ENCODE results near the gene LPAR6.
A peak's percentile ranks its signal among the peaks of the same experiment; 100 is the strongest.

The LPAR6 gene

DNA sequence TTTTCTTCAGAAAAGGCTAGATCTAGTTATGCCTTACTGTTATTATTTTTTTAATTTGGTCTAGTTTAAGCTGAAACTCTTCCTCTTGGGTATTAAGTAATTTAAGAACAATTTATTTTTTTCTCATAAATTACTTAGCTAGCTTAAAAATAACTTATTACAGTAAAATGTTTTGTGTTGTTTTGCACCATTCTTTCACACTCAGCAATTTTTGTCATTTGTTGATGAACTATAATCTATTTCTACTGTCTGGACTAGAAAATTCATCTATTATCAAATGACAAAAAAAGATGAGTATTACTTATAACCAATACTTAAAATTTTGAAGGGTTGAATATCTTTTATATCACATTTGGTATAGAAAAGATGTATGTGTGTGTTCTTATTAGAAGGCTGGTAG is 1.6 kb upstream of the LPAR6 start:
- no peak for DNase-seq

DNA sequence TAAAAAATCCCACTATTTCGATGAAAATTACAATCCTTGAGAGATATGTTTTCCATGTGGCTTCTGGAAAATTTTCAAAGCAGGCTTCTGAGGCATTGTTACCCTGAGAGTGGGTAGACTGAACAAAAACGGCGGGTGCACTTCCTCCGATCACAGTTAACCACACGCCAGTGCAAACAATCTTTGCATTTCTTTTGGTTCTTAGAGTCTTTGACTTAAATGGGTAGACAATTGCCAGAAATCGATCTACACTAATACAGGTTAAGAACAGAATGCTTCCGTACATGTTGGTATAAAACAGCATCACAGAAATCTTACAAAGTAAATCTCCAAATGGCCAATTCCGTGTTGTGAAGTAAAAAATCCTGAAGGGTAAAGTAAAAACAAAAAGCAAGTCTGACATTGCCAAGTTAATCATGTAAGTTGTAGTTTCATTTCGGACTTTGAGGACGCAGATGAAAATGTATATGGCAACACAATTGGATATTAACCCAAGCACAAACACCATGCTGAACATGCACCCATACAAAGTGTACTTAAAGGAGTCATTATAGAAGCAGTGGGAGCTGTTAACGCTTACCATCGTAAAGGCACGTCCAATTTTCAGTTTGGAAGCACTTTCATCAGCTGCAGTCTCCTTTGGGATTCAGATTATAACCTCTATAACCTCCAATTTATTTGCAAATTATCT is 927 bp downstream of the LPAR6 start:
- DNase-seq = no peak

DNA sequence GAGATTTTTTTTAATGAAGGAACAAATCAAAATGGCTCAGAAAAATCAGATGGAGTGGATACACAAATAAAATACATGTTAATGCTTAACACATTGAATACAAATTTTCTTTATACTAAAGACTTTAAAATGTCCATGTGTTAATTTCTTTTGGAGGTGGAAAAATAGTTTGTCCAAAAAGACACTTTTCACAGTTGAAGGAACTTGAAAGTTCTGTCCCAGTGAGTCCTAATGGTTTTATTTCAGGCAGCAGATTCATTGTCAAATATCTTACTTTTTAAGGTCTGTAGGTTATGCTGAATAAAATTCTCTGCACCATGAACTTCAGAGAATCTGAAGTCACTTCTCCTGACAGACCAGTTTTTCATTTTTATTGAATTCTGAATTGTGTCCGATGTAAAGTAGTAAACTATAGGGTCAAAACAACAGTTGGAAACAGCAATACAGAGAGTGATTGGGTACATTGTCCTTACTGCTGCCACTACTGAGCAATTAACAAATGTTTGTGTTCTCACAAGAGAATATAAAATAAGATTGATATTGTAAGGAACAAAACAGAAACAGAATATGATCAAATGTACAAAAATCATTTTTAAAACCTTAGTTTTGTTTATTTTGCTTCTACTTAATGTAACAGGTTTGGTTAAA is 1.6 kb downstream of the LPAR6 start:
- DNase-seq = no peak

DNA sequence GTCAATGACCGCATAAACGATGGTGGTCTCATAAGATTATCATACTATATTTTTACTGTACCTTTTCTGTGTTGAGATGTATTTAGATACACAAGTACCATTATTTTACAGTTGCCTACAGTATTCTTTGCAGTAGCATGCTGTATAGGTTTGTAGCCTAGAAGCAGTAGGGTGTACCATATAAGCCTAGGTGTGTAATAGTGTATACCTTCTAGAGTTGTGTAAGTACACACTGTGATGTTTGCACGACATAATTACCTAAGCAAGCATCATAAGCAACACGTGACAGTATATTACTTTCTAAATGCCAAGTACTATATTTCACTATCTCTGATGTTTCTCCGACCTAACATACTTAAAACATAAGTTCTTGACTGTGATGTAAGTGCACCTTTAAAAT is 2.7 kb downstream of the LPAR6 start:
- DNase-seq = no peak

DNA sequence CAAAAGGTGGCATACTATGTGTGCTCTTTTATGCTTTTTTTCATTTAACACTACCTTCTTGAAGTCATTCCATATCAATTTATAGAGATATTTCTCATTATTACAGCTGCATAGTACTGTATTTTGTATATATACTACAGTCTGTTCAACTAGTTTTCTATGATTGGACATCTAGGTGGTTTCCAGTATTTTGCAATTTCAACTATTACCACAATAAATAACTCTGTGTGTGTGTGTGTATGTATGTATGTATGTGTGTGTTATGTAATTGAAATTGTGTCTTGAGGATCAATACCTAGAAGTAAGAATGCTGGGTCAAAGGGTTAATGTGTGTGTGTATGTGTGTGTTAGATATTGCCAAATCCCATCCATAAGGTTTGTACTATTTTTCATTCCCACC is 7.0 kb downstream of the LPAR6 start:
- no peak for DNase-seq

DNA sequence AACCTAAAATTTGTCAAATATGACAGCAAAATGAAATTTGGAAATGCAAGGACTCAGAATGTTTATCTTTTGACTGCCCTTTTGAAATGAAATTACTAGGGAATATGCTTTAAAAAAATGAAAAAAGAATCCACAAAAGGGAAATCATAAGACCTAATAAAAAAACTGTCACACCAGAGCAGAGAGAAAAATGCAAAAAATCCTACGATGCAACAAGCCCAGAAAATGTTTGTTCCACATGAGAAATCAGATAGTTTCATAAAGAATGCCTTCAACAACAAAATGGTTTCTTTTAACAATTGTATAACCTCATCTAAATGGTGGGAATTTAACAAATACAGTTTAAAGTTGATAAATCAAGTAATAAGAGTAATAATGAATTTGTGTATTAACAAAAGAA is 8.0 kb downstream of the LPAR6 start:
- no peak for DNase-seq

DNA sequence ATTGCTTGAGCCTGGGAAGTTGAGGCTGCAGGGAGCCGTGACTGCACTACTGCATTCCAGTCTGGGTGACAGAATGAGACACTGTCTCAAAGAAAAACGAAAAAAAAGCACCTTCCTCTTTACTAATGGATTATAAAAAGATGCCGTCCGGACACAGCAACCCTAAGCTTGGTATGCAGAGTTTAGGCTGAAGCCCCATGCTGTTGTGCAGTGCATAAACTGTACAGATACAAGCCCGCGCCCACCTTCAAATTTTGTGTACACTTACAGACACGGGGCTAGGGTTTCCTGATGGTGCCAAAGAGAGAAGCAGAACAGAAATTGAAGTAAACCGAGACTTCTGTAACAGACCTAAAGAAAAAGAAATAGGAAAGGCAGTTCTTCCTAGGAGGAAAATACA is 9.0 kb downstream of the LPAR6 start:
- no peak for DNase-seq

DNA sequence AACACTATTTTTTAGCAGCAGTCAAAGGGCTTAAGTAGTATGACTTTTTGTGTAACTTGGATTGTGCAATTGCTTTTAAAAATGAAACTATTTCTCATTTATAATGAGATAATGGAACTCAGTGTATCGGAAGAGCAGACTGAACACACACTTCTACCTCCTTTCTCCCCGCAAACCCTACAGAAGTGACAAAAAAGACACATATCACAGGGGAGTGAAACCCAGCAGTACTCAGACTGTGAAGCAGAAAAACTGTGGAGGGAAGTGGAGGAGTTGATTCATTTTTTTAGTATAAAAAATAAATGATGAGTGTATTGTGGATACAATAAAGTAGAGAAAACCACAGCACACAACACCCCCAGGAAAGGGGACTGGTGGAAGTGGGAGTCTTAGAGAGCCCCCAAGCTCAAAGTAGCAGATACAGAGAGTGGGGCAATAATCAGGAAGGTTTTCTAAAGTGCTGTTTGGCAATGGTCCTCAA is 9.7 kb downstream of the LPAR6 start:
- DNase-seq = no peak

DNA sequence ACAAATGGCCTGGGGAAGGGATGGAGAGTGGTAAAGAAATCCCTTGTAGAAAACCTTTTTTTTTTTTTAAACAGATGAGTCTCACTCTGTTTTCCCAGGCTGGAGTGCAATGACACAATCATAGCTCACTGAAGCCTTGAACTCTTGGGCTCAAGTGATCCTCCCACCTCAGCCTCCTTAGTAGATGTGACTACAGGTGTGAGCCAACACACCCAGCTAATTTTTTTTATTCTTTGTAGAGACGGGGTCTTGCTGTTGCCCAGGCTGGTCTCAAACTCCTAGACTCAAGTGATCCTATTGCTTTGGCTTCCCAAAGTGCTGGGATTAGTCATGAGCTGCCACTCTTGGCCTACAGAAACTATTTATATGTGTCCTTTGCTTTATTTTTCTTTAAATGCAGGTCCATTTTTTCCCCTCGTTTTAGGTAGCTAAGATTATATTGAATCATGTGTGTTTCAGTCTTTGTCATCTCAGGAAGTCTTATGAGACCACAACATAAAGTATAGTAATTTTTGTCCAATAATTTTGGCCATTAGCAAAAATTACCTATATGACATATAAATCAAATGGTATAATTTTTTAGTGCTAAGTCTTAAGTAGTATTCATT is 10.5 kb downstream of the LPAR6 start:
- DNase-seq = no peak

DNA sequence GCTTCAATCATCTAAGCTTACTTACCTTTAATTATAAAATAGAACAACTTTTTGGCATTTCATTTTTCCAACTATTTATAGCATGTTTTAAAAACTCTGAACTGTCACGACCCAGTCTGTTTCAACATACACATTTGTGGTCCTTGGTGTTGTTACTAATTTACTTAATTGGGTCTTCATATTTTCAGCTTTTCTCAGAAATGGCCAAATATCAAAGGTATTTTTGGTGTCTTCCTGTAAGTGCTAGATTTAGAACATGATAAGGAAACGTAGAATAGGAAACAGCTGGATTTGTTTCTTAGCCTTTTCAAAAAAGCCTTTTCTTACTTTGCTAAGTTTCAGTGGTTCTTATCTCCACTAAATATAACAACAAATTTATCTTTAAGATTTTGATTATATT is 11.4 kb downstream of the LPAR6 start:
- DNase-seq = peak; percentile 81

DNA sequence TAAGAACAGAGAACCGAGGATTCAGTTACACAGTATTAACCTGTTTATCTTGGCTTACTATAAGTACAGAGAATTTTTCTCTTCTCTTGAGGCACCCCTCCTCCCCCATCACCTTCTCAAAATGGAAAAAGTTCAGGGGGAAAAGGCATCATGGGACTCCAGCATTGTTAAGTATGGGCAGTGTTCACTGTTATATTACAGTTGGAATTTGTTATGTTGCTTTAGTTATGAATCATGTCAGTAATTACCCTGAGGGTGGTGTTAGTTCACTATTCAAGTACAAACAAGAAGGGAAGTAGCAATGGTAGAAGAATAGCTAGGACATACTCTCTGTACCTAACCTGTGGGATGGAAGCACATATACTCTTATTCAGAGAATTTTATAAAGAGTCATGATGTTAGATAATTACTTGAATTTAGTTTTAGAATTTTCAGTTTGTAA is 12.0 kb downstream of the LPAR6 start:
- DNase-seq = peak; percentile 45

DNA sequence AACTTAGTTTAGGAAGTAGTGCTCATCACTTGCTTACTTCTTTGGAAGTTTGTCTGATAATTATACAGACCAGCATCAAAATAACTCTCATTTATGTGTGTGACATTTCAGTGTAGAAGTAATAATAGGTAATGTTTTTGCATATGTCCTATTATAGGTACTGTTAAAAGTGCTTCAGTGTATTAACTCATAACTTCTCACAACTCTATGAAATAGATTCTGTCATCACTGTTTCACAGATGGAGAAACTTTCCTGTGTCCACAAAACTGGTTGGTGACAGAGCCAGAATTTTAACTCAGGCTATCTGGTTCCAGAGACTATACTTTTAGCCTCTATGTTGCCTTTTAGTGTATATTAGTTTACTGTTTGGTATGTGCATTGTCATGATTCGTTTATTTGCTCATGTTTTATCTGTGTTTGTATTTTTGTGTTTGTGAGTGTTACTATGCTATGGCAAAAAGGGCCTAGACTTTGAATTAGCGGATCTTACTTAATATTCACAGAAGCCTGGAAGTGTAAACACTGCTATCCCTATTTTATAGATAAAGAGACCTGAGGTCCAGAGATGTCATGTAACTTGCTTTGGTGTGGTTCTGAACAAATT is 12.7 kb downstream of the LPAR6 start:
- DNase-seq = no peak

DNA sequence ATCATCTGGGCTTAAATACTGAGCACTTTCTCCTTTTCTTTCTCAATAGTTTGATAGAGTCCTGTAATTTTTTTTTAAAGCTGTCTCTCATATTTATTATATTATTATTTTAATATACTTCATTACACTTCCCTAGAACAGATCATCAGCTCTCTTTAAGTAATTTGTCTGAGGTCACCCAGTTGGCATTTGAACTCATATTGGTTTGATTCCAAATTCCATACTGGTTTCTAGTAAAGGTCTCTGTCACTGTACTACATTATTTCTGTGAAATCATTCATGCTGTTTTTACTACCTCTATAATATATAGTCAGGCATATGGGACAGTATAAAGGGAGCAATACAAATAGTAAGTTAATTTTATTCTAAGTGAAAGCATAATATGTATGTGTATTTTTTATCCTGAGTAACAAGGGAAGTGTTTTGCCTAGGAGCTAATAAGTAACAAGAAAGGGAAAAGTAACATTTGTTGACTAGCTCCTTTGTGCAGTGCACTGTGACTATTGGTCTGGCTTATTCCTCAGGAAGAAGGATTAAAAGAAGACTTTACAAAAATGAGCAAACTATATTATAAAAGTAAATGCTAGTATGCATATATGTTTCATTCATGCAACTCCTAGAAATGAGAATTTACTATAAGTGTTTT is 14.3 kb downstream of the LPAR6 start:
- no peak for DNase-seq

DNA sequence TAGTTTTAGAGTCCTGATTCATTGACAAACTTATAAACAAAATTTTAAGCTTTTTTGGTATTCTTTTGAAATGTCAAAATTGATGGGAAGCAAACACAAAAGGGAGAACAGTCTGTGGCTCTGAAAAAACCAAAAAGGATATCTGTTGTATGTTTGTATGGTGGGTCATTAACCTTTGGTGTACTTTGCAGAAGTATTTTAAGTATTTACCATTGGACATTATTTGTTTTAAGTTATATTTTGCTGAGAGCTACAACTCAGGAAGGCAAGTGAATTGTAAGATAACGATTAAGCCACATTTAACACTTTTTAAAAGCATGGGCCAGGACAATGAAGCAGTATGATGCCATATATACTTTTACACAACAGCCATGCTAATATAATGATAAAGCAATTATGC is 15.2 kb downstream of the LPAR6 start:
- DNase-seq = no peak

DNA sequence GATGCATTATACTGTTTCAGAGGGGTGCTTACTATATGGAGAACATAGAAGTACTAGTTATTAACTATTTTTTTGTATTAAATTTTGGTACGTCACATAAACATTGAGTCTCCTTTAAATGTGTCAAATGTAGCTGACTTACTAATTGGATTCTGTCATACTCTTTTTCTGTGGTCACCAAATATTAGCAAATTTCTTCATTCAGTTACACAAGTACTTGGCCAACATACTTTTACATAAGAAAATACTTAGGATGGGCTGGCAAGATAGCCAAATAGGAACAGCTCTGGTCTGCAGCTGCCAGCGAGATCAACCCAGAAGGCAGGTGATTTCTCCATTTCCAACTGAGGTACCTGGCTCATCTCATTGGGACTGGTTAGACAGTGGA is 19.2 kb downstream of the LPAR6 start:
- no peak for DNase-seq

DNA sequence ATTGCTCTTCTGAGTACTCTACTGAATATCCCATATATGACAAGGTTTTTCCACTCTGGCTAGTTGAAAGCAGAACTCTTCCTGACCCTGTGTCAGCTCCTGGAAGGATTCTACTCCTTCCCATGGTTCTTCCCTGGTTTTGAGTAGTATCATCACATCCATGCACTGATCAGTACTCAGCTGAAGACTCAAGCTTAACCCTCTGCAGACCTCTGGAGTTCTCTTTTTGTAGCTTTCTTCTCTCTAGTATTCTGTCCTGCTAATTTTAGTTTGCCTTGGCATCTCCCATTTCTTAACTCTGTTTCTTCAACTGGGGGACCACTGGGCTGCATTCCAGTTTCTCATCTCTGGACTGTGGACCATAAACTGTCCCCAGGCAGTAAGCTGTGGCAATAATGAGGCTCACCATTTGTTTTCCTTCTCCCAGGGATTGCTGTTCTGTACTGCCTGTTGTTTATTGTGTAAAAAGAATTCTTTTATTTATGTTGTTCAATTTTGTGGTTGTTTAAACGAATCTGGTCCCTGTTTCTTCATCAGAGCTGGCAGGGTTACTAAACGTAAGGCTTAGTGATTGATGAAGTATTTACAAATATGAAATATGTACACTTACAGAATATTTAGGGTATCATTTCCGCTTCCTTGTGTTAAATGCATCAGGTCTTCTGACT is 19.7 kb downstream of the LPAR6 start:
- DNase-seq = no peak

DNA sequence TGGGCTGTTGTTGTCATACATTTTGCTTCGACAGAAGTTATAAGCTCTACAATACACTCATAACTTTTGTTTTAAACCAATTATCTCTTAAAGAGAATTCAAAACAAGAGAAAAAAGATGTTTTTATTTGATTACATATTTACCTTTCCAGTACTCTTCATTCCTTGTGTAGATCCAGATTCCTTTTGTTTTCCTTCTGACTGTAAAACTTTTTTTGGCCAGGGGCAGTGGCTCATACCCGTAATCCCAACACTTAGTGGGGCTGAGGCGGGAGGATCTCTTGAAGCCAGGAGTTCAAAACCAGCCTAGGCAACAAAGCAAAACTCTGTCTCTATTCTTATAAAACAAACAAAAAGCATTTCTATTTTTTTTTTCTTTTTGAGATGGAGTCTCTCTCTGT is 21.7 kb downstream of the LPAR6 start:
- DNase-seq = no peak

DNA sequence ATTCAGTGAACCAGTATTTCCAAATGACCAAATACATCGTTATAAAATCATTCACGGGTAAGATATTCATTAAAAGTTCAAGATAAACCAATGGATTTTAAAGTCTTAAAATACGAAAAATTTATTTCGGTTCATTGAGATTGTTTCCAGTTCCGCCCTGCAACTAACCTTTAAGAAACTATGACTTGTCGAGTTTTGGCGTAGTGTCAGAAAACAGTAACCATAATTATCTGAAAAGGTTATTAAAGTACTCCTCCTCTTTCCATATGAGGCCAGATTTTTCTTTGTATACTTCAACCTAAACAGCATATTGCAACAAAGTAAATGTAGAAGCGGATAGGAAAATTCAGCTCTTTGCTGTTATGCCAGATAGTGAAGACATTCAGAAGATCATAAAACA is 26.1 kb downstream of the LPAR6 start:
- DNase-seq = no peak

DNA sequence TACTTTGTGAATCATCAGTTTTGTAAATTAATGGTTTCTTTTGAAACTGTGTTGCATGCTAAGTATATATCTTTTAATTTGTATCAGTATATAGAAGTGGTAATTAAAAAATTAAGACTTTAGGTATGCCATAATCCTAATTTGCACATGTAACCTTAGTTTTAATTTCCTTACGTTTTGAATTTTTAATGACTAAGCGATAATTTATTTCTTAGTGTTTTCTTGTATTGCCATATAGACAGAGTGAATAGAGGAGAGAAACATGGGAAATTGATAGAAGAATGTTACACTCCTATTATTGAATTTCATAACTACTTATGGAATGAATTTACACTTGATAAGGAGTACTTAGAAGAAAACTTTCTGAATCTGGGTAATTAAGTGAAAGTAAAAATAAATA is 29.5 kb downstream of the LPAR6 start:
- DNase-seq = no peak

DNA sequence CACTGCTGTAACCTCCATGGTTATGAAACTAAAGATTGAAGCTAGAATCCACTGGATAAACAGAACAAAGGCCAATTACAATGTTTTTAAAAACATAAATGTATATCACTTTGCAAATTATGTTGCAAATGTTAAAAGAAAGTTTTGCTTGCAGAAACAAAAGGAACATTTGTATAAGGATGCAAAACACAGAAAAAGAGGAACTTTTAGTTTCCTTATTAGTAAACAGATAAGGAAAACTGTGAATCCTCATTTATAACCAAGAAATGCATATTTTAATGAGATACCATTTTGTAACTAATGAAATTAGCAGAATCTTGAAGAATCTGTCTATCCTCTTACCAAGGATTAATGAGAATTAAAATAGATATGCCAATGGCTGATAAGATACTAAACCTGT is 32.3 kb downstream of the LPAR6 start:
- no peak for DNase-seq

DNA sequence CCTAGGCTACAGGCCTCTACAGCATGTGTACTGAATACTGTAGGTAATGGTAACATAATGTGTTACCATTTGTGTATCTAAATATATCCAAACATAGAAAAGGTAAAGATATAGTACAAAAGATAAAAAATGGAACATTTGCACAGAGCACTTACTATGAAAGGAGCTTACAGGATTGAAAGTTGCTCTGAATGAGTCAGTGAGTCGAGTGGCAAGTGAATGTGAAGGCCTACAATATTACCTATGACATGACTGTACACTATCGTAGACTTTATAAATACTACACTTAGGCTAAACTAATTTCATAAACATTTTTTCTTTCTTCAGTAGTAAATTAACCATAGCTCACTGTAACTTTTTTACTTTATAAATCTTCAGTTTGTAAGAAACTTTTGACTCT is 35.1 kb downstream of the LPAR6 start:
- no peak for DNase-seq

DNA sequence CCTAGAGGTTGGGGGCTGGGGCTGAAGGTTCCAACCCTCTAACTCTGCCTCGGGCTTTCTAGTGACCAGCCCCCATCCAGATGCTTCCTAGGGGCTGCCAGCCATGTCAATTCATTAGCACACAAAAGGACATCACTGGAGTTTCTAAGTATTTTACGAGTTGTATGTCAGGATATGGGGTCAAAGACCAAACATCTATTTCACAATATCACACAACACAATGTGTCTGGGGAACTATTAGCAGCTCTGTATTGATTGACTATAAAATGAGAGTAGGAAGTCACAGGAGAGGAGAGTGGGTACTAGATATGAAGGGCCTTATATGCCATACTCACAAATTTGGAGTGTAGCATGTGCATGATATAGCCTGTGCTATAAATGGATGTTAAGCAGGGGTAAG is 42.1 kb downstream of the LPAR6 start:
- DNase-seq = no peak

DNA sequence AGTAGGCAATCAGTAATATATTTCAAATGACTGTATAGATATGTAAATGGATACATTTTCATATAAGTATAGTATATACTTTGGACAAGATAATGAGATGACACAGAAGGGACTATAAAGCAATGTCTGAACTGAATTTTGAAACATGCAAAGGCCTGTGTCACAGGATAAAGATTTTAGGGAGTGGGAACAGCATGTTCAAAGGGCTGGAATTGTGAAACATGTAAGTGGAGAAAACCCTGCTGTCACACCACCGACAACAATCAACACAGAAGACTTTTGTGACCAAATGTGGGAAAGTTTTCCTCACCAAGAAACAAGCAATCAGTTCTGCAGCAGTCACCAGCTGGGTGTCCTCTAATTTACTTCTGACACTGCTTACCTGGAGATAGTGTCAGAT is 42.9 kb downstream of the LPAR6 start:
- no peak for DNase-seq

Data from GF-D8 (cell line).